WTC11 (cell line): ENCODE data around the gene SORCS2. TPM values are rescaled to one million over a fixed set of nuclear protein-coding genes. Genes with fewer than 3 reads are reported as not detected.

Source experiments
- ATAC-seq: fragments of 200-7000 bp; cut with Tn5 transposase; 2 replicates; pipeline ENCODE4 v1.10.0; 2021; ENCODE audit warnings: mild to moderate bottlenecking, moderate library complexity
- CTCF ChIA-PET: fragments of 300-600 bp; sonication (Branson Sonifier 250); formaldehyde crosslinking; loops from one replicate; lab custom pipeline; 2021; ENCODE audit warnings: antibody characterized with exemption; lab: Charles Lee
- POLR2A ChIA-PET: fragments of 350-600 bp; sonication (Branson Sonifier 250); formaldehyde crosslinking; loops from one replicate; lab custom pipeline; 2021; ENCODE audit warnings: antibody characterized with exemption; lab: Charles Lee
- DNase-seq: peaks from one replicate; pipeline ENCODE4 v3.0.0; 2021; ENCODE audit warnings: low spot score
- H3K27ac Mint-ChIP-seq: 2 replicates; pipeline ENCODE4 v1.8.0; 2021; ENCODE audit warnings: mixed read lengths
- H3K27me3 Mint-ChIP-seq: 2 replicates; pipeline ENCODE4 v1.8.0; 2021; ENCODE audit warnings: low read depth, mild to moderate bottlenecking, moderate library complexity, mixed read lengths
- H3K36me3 Mint-ChIP-seq: 2 replicates; pipeline ENCODE4 v1.8.0; 2021; ENCODE audit warnings: mixed read lengths
- H3K4me1 Mint-ChIP-seq: 2 replicates; pipeline ENCODE4 v1.8.0; 2022; ENCODE audit warnings: mixed read lengths
- H3K4me3 Mint-ChIP-seq: 2 replicates; pipeline ENCODE4 v1.8.0; 2021; ENCODE audit warnings: mild to moderate bottlenecking, moderate library complexity, mixed read lengths
- H3K9me3 Mint-ChIP-seq: 2 replicates; pipeline ENCODE4 v1.8.0; 2021; ENCODE audit warnings: mixed read lengths
- ARID4B ChIP-seq: sonication (generic); formaldehyde crosslinking; IDR thresholded peaks from 2 replicates; pipeline ENCODE4 v1.8.0; 2023; ENCODE audit warnings: missing genetic modification reagents, mild to moderate bottlenecking, borderline replicate concordance
- E2F1 ChIP-seq: sonication (generic); formaldehyde crosslinking; IDR thresholded peaks from 2 replicates; pipeline ENCODE4 v1.8.0; 2022; ENCODE audit warnings: mild to moderate bottlenecking, missing genetic modification reagents
- E2F4 ChIP-seq: sonication (generic); formaldehyde crosslinking; IDR thresholded peaks from 2 replicates; pipeline ENCODE4 v1.8.1; 2022; ENCODE audit warnings: low read depth, mild to moderate bottlenecking, moderate library complexity, missing genetic modification reagents, borderline replicate concordance
- FOXJ3 ChIP-seq: sonication (generic); formaldehyde crosslinking; IDR thresholded peaks from 2 replicates; pipeline ENCODE4 v1.9.0; 2021; ENCODE audit warnings: missing genetic modification reagents, mild to moderate bottlenecking, borderline replicate concordance
- MXD4 ChIP-seq: fragments of 250-450 bp; sonication (Bioruptor Pico); IDR thresholded peaks from 2 replicates; pipeline ENCODE4 v1.8.0; 2021; ENCODE audit warnings: mild to moderate bottlenecking, moderate library complexity, borderline replicate concordance
- TEAD4 ChIP-seq: sonication (generic); formaldehyde crosslinking; IDR thresholded peaks from 2 replicates; pipeline ENCODE4 v1.8.0; 2022; ENCODE audit warnings: mild to moderate bottlenecking, missing genetic modification reagents
- USF1 ChIP-seq: sonication (generic); formaldehyde crosslinking; IDR thresholded peaks from 2 replicates; pipeline ENCODE4 v1.8.0; 2022; ENCODE audit warnings: mild to moderate bottlenecking, missing genetic modification reagents
- ZBTB43 ChIP-seq: sonication (generic); formaldehyde crosslinking; IDR thresholded peaks from 2 replicates; pipeline ENCODE4 v1.8.1; 2023; ENCODE audit warnings: mild to moderate bottlenecking, missing genetic modification reagents
- ZMAT4 ChIP-seq: fragments of 250-450 bp; sonication (Bioruptor Pico); IDR thresholded peaks from 2 replicates; pipeline ENCODE4 v1.9.0; 2021; ENCODE audit warnings: mild to moderate bottlenecking
- ZNF232 ChIP-seq: sonication (generic); formaldehyde crosslinking; IDR thresholded peaks from 2 replicates; pipeline ENCODE4 v1.8.0; 2022; ENCODE audit warnings: mild to moderate bottlenecking, missing genetic modification reagents
- ZNF317 ChIP-seq: sonication (generic); formaldehyde crosslinking; IDR thresholded peaks from 2 replicates; pipeline ENCODE4 v1.8.1; 2023; ENCODE audit warnings: low read depth, mild to moderate bottlenecking, moderate library complexity, missing genetic modification reagents, borderline replicate concordance
- total RNA-seq: library from RNA; stranded (reverse); gene quantifications from 3 replicates; pipeline ENCODE4 v1.2.3, GENCODE V29; 2021

The SORCS2 gene
- total RNA-seq, 1 experiment from 2014 or later, result 6.6 TPM

- ATAC-seq (no peak), DNase-seq (no peak)
- Mint-ChIP-seq H3K9me3 (no peaks in the 10 kb centered on the region), H3K4me1 (peaks cover 44% of the 10 kb centered on the region), H3K27ac (no peak overlapping the region), H3K4me3 (no peak overlapping the region), H3K27me3 (peaks cover 2% of the 10 kb centered on the region; the same call in 1 of the 2 replicates), H3K36me3 (no peaks in the 10 kb centered on the region)
- ChIA-PET POLR2A (interaction anchor here (1.1 kb wide), 1 partner anchor 18 kb away, joined by 3 read pairs; no protein-coding TSS in a partner anchor), CTCF (interaction anchor here (1.0 kb wide), 1 partner anchor 229 kb away, joined by 3 read pairs; no protein-coding TSS in a partner anchor)
- TF ChIP-seq ZMAT4 (CRISPR knock-in tag), result no peak
- no peak for TF ChIP-seq TEAD4 (CRISPR knock-in tag)
- TF ChIP-seq ARID4B (CRISPR knock-in tag), result no peak
- no peak for TF ChIP-seq E2F1
- TF ChIP-seq FOXJ3 (CRISPR knock-in tag), result no peak
- no peak for TF ChIP-seq MXD4
Observed at GRCh38 chr4:7431696-7432530, 239.6 kb downstream of the SORCS2 start.

GRCh38 chr4:7432531-7433375 lies 240.4 kb downstream of the SORCS2 start:
- Mint-ChIP-seq H3K4me1 (peaks cover 38% of the 10 kb centered on the region), H3K36me3 (no peaks in the 10 kb centered on the region), H3K9me3 (no peaks in the 10 kb centered on the region), H3K27me3 (peaks cover 2% of the 10 kb centered on the region; the same call in 1 of the 2 replicates), H3K4me3 (no peak overlapping the region), H3K27ac (no peak overlapping the region)
- ChIA-PET CTCF (interaction anchor here (0.6 kb wide), 1 partner anchor 52 kb away, joined by 4 read pairs; no protein-coding TSS in a partner anchor), POLR2A (interaction anchor here (1.1 kb wide), 1 partner anchor 18 kb away, joined by 3 read pairs; no protein-coding TSS in a partner anchor)
- TF ChIP-seq ZNF317 (CRISPR knock-in tag), result no peak
- TF ChIP-seq USF1 (CRISPR knock-in tag), result no peak
- no peak for TF ChIP-seq ZBTB43 (CRISPR knock-in tag)
- no peak for TF ChIP-seq E2F4 (CRISPR knock-in tag)
- no peak for TF ChIP-seq ZNF232 (CRISPR knock-in tag)
- TF ChIP-seq ZMAT4 (CRISPR knock-in tag), result no peak
- no peak for ATAC-seq
- DNase-seq, result no peak
